Measurements from ENCODE around the gene OR4E1. TPM values are rescaled to one million over a fixed set of nuclear protein-coding genes. Genes with fewer than 3 reads are reported as not detected.

OR4E1 gene
- total and polyA plus RNA-seq, 2 donors, result 0.05 to 0.07 TPM

DNA sequence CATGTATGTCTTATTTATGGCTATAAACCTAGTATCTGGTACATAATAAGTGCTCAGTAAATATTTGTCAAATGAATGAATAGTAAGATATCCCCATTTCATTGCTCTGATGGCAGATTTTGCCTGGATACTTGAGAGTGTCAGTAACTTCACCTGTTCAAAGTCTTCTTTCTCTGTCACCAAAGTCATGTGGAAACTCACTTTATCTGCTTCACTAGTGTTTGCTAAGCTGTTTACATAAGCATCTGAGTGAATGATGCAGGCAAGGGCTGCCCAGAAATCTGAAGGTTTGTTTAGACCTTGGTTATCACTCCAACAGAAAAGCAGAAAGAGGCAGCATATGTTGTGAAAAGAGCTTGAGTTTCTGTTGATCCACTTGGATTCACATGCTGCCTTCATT is 4.3 kb downstream of the OR4E1 start:
- H3K4me3 ChIP-seq (ENCODE audit: low read length in 2 of 2), result no peak overlapping the region
- H3K36me3 ChIP-seq (ENCODE audit: control insufficient read depth in 2 of 2, insufficient read depth in 2 of 2, low read length in 1 of 2), result no peaks in the 10 kb centered on the region
- H3K27me3 ChIP-seq (ENCODE audit: control insufficient read depth in 2 of 2, insufficient read depth in 1 of 2, low read length in 1 of 2), result no peaks in the 10 kb centered on the region
- no peaks in the 10 kb centered on the region for H3K9me3 ChIP-seq (ENCODE audit: control insufficient read depth in 2 of 2, insufficient read depth in 1 of 2, low read length in 1 of 2)
- no peak overlapping the region for H3K27ac ChIP-seq (ENCODE audit: low read depth in 1 of 2, low read length in 1 of 2)
- H3K4me1 ChIP-seq (ENCODE audit: control insufficient read depth in 2 of 2, insufficient read depth in 2 of 2, low read length in 2 of 2), result no peaks in the 10 kb centered on the region
- DNase-seq (ENCODE audit: low read depth in 6 of 9, low spot score in 9 of 9), result no peak

DNA sequence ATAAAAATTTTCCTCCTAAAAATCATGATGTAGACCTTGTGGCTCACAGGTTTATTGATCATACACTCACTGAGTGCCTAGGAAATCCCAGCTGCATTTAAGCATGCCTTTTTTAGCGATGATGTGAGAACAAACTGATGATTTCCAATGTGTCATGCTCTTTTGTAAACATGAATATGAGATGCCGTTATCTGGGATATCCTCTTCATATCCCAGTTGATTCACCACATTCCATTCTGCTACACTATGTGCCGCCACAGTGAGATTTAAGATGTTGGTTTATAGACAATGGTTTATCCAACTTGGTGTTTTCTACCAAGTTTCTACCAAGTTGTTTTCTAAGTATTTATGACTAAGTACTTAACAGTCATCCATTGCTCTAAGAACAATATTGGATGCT is 5.2 kb downstream of the OR4E1 start:
- 85% methylated on average over 3 of the region's 3 CpGs for WGBS
- Histone ChIP-seq H3K27me3 (ENCODE audit: control insufficient read depth in 2 of 2, insufficient read depth in 1 of 2, low read length in 1 of 2) (no peaks in the 10 kb centered on the region), H3K4me1 (ENCODE audit: control insufficient read depth in 2 of 2, insufficient read depth in 2 of 2, low read length in 2 of 2) (no peaks in the 10 kb centered on the region), H3K36me3 (ENCODE audit: control insufficient read depth in 2 of 2, insufficient read depth in 2 of 2, low read length in 1 of 2) (no peaks in the 10 kb centered on the region), H3K9me3 (ENCODE audit: control insufficient read depth in 2 of 2, insufficient read depth in 1 of 2, low read length in 1 of 2) (no peaks in the 10 kb centered on the region), H3K27ac (ENCODE audit: low read depth in 1 of 2, low read length in 1 of 2) (no peak overlapping the region), H3K4me3 (ENCODE audit: low read length in 2 of 2) (no peak overlapping the region)
- DNase-seq (ENCODE audit: low read depth in 6 of 9, low spot score in 9 of 9), result no peak

DNA sequence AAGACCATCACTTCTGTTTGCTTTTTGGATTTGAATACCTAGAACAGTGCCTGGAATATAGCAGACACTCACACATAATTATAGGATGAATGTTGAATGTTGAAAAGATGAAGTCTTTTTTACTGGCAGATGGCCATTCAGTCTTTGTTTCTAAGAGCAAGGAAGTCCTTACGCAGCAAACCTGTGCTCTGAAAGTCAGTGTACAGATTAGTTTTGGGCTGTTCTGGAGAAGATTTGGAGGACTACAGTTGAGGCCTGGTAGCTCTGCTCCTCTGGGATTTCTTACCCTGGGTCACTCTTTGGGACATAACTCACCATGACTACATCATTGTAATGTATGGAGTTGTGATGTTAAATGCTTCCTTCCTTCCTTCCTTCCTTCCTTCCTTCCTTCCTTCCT is 16.6 kb downstream of the OR4E1 start:
- Histone ChIP-seq H3K36me3 (ENCODE audit: control insufficient read depth in 2 of 2, insufficient read depth in 2 of 2, low read length in 1 of 2) (no peaks in the 10 kb centered on the region), H3K4me1 (ENCODE audit: control insufficient read depth in 2 of 2, insufficient read depth in 2 of 2, low read length in 2 of 2) (no peaks in the 10 kb centered on the region), H3K4me3 (ENCODE audit: low read length in 2 of 2) (no peak overlapping the region), H3K27ac (ENCODE audit: low read depth in 1 of 2, low read length in 1 of 2) (no peak overlapping the region), H3K9me3 (ENCODE audit: control insufficient read depth in 2 of 2, insufficient read depth in 1 of 2, low read length in 1 of 2) (no peaks in the 10 kb centered on the region), H3K27me3 (ENCODE audit: control insufficient read depth in 2 of 2, insufficient read depth in 1 of 2, low read length in 1 of 2) (no peaks in the 10 kb centered on the region)
- 45% methylated on average over 1 of the region's 1 CpG for WGBS
- DNase-seq (ENCODE audit: low read depth in 6 of 9, low spot score in 9 of 9), result no peak

DNA sequence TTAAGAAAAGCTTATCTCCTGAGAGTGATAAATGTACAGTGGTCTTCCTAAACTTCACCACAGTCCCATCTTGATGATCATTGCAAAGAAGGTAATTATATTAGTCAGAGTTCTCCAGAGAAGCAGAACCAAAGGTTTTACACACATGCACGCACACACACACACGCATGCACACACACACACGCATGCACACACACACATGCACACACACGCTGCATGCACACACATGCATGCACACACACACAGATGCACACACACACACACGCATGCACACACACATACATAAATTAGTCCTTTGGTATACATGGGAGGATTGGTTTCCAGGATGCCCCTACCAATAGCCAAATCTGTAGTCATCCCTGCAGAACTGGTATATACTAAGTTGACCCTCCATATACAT is 19.4 kb downstream of the OR4E1 start:
- Histone ChIP-seq H3K4me3 (ENCODE audit: low read length in 2 of 2) (no peak overlapping the region), H3K27ac (ENCODE audit: low read depth in 1 of 2, low read length in 1 of 2) (no peak overlapping the region), H3K36me3 (ENCODE audit: control insufficient read depth in 2 of 2, insufficient read depth in 2 of 2, low read length in 1 of 2) (no peaks in the 10 kb centered on the region), H3K27me3 (ENCODE audit: control insufficient read depth in 2 of 2, insufficient read depth in 1 of 2, low read length in 1 of 2) (no peaks in the 10 kb centered on the region), H3K4me1 (ENCODE audit: control insufficient read depth in 2 of 2, insufficient read depth in 2 of 2, low read length in 2 of 2) (no peaks in the 10 kb centered on the region), H3K9me3 (ENCODE audit: control insufficient read depth in 2 of 2, insufficient read depth in 1 of 2, low read length in 1 of 2) (no peaks in the 10 kb centered on the region)
- WGBS, result 98% methylated on average over 5 of the region's 5 CpGs
- DNase-seq (ENCODE audit: low read depth in 6 of 9, low spot score in 9 of 9), result no peak

DNA sequence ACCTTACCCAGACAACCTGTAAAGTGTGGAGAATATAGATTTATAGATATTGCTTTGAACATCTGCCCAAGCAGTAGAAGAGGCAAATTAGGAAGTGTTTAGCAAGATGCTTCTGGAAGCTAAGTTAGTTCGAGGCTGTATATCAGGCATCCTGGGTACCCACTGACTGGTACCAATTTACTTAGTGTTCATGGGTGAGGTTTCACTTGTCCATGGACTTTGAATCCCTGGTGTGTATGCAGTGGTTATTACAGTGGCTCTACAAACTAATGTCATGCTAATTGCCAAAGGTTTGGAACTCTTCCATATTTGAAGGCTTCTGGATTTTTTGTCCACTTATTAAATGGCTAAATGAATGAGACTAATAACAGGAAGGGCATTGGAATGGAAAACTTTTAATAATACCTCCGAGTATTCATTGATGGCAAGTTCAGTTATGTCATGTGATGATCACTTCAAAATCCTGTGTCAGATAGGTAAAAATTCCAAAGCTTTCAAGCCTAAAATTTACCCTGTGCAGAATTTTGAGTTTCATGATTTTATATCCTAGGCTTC is 20.2 kb downstream of the OR4E1 start, which contains the start of gene OR4E2:
Gene OR4E2 (plus strand): TSS at position 505 of the 555 bp plus-strand sequence. CDS start 11,248 bp downstream, outside the sequence.
- Histone ChIP-seq H3K36me3 (ENCODE audit: control insufficient read depth in 2 of 2, insufficient read depth in 2 of 2, low read length in 1 of 2) (no peaks in the 10 kb centered on the region), H3K4me1 (ENCODE audit: control insufficient read depth in 2 of 2, insufficient read depth in 2 of 2, low read length in 2 of 2) (no peaks in the 10 kb centered on the region), H3K27me3 (ENCODE audit: control insufficient read depth in 2 of 2, insufficient read depth in 1 of 2, low read length in 1 of 2) (no peaks in the 10 kb centered on the region), H3K4me3 (ENCODE audit: low read length in 2 of 2) (no peak within 1 kb of the TSS), H3K27ac (ENCODE audit: low read depth in 1 of 2, low read length in 1 of 2) (no peak within 1 kb of the TSS), H3K9me3 (ENCODE audit: control insufficient read depth in 2 of 2, insufficient read depth in 1 of 2, low read length in 1 of 2) (no peaks in the 10 kb centered on the region)
- WGBS, result 89% methylated on average over 2 of the region's 2 CpGs
- DNase-seq (ENCODE audit: low read depth in 6 of 9, low spot score in 9 of 9), result no peak

DNA sequence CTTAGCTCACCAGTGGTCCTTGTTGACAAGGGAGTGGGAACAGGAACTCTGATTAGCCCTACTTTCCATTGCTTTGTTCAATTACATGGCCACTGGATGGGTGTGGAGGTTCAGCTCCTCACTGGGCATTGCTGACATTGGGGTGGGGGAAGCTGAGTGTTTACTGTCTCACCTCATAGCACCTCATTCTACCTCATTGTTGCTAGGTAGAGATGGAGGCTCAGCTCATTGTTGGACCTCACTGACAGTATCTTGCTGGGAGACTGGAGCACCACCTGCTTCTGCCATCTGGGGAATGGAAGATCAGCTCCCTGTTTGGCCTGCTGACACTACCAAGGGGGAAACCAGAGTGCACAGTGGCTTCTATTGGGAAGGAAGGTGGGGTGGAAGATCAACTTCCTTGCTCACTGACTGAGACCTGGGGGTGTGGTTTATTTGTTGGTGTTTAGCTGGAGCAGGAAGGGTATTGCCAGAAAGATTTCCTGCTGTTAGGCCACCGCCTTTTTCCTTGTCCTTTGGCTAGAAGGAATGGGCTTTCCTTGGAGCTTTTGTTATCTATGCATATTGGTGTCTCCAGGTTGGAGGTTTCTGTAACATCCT is 21.3 kb downstream of the OR4E1 start:
- H3K27ac ChIP-seq (ENCODE audit: low read depth in 1 of 2, low read length in 1 of 2), result no peak overlapping the region
- H3K36me3 ChIP-seq (ENCODE audit: control insufficient read depth in 2 of 2, insufficient read depth in 2 of 2, low read length in 1 of 2), result no peaks in the 10 kb centered on the region
- H3K4me3 ChIP-seq (ENCODE audit: low read length in 2 of 2), result no peak overlapping the region
- no peaks in the 10 kb centered on the region for H3K27me3 ChIP-seq (ENCODE audit: control insufficient read depth in 2 of 2, insufficient read depth in 1 of 2, low read length in 1 of 2)
- no peaks in the 10 kb centered on the region for H3K9me3 ChIP-seq (ENCODE audit: control insufficient read depth in 2 of 2, insufficient read depth in 1 of 2, low read length in 1 of 2)
- H3K4me1 ChIP-seq (ENCODE audit: control insufficient read depth in 2 of 2, insufficient read depth in 2 of 2, low read length in 2 of 2), result no peaks in the 10 kb centered on the region
- DNase-seq (ENCODE audit: low read depth in 6 of 9, low spot score in 9 of 9), result no peak
- 70% methylated on average over 1 of the region's 1 CpG for WGBS

DNA sequence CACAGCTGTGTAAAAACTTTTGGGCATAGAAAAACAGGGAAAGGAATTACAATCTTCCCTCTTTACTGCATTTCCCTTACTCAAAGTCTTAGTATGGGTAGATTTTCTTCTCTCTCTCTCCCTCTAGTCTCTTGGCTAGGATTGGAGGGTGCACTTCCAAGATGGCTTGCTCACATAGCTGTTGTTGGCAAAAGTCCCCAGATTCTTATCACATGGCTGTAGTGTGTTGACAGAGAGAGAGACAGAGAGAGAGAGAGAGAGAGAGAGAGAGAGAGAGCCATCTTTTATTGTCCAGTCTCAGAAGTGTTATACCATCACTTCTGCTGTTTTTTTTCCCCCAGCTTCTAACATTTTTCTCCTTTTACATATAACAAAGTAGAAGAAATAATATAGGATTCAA is 26.2 kb downstream of the OR4E1 start:
- Histone ChIP-seq H3K4me1 (ENCODE audit: control insufficient read depth in 2 of 2, insufficient read depth in 2 of 2, low read length in 2 of 2) (no peaks in the 10 kb centered on the region), H3K27ac (ENCODE audit: low read depth in 1 of 2, low read length in 1 of 2) (no peak overlapping the region), H3K4me3 (ENCODE audit: low read length in 2 of 2) (no peak overlapping the region), H3K9me3 (ENCODE audit: control insufficient read depth in 2 of 2, insufficient read depth in 1 of 2, low read length in 1 of 2) (no peaks in the 10 kb centered on the region), H3K36me3 (ENCODE audit: control insufficient read depth in 2 of 2, insufficient read depth in 2 of 2, low read length in 1 of 2) (no peaks in the 10 kb centered on the region), H3K27me3 (ENCODE audit: control insufficient read depth in 2 of 2, insufficient read depth in 1 of 2, low read length in 1 of 2) (no peaks in the 10 kb centered on the region)
- no peak for DNase-seq (ENCODE audit: low read depth in 6 of 9, low spot score in 9 of 9)

DNA sequence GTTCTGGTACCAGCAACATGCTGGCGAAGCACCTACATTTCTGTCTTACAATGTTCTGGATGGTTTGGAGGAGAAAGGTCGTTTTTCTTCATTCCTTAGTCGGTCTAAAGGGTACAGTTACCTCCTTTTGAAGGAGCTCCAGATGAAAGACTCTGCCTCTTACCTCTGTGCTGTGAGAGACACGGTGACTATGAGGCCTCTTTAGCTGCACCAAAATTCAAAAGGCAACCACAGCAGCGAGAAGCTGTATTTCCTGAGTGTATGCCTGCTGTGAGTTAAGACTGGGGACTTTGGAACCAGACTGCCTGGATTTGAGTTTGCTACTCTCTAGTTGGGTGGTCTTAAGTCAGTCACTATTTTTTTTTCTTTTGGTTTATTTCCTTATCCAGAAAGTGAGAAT is 30.2 kb downstream of the OR4E1 start:
- Histone ChIP-seq H3K4me1 (ENCODE audit: control insufficient read depth in 2 of 2, insufficient read depth in 2 of 2, low read length in 2 of 2) (no peaks in the 10 kb centered on the region), H3K36me3 (ENCODE audit: control insufficient read depth in 2 of 2, insufficient read depth in 2 of 2, low read length in 1 of 2) (no peaks in the 10 kb centered on the region), H3K9me3 (ENCODE audit: control insufficient read depth in 2 of 2, insufficient read depth in 1 of 2, low read length in 1 of 2) (no peaks in the 10 kb centered on the region), H3K4me3 (ENCODE audit: low read length in 2 of 2) (peak overlapping the region in 1 of 2 donors; percentile 10), H3K27ac (ENCODE audit: low read depth in 1 of 2, low read length in 1 of 2) (peak overlapping the region in 1 of 2 donors; percentile 63), H3K27me3 (ENCODE audit: control insufficient read depth in 2 of 2, insufficient read depth in 1 of 2, low read length in 1 of 2) (no peaks in the 10 kb centered on the region)
- peak in 3 of 9 donors; percentile 5 to 38 (median 22) for DNase-seq (ENCODE audit: low read depth in 6 of 9, low spot score in 9 of 9)
- 80% methylated on average over 5 of the region's 5 CpGs for WGBS

DNA sequence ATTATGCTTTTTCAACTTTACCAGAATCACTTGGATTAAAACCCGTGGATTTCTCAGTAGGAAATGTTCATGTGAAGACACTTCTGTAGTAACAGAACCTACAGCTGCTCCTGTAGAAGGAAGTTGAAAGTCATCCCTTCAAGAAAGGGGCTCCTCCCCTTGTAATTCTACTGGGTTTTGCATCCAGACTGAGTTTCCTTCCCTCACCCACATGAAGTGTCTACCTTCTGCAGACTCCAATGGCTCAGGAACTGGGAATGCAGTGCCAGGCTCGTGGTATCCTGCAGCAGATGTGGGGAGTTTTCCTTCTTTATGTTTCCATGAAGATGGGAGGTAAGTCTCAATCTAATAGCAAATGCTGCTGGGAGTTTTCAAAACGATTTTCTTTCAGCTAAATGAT is 30.9 kb downstream of the OR4E1 start:
- Histone ChIP-seq H3K4me1 (ENCODE audit: control insufficient read depth in 2 of 2, insufficient read depth in 2 of 2, low read length in 2 of 2) (no peaks in the 10 kb centered on the region), H3K9me3 (ENCODE audit: control insufficient read depth in 2 of 2, insufficient read depth in 1 of 2, low read length in 1 of 2) (no peaks in the 10 kb centered on the region), H3K4me3 (ENCODE audit: low read length in 2 of 2) (peak overlapping the region in 1 of 2 donors; percentile 10), H3K27me3 (ENCODE audit: control insufficient read depth in 2 of 2, insufficient read depth in 1 of 2, low read length in 1 of 2) (no peaks in the 10 kb centered on the region), H3K27ac (ENCODE audit: low read depth in 1 of 2, low read length in 1 of 2) (peak overlapping the region in 1 of 2 donors; percentile 36), H3K36me3 (ENCODE audit: control insufficient read depth in 2 of 2, insufficient read depth in 2 of 2, low read length in 1 of 2) (no peaks in the 10 kb centered on the region)
- 71% methylated on average over 3 of the region's 3 CpGs for WGBS
- no peak for DNase-seq (ENCODE audit: low read depth in 6 of 9, low spot score in 9 of 9)
